Stimulated activated CD4-positive, alpha-beta T cell treated with anti-CD3 and anti-CD28 coated beads, TNF-alpha, amount 100 ng/mL, for 24 hours (primary cell): Measurements from ENCODE around the gene TLNRD1.
A peak's percentile ranks its signal among the peaks of the same experiment; 100 is the strongest.

Source experiments
- DNase-seq, 3 experiments: peaks; one replicate each; pipeline ENCODE4 v3.0.0-alpha.2; 2020; ENCODE audit warnings: low read depth in 3 of 3

The TLNRD1 gene

DNA sequence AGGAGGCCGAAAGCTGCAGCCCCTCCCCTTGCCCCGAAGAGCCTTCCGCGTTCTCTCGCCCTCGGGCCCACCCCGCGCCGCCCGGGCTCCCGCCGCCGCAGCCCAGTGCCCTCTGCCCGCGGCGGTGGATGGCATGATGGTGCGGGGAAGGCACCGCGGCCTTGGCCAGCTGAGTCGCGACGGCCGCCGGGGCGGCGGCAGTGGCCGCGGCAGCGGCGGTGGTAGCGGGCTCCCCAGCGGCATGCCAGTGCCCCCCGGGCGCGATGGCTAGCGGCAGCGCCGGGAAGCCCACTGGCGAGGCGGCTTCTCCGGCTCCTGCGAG, 1.2 kb downstream of the TLNRD1 start:
- DNase-seq: no peak

DNA sequence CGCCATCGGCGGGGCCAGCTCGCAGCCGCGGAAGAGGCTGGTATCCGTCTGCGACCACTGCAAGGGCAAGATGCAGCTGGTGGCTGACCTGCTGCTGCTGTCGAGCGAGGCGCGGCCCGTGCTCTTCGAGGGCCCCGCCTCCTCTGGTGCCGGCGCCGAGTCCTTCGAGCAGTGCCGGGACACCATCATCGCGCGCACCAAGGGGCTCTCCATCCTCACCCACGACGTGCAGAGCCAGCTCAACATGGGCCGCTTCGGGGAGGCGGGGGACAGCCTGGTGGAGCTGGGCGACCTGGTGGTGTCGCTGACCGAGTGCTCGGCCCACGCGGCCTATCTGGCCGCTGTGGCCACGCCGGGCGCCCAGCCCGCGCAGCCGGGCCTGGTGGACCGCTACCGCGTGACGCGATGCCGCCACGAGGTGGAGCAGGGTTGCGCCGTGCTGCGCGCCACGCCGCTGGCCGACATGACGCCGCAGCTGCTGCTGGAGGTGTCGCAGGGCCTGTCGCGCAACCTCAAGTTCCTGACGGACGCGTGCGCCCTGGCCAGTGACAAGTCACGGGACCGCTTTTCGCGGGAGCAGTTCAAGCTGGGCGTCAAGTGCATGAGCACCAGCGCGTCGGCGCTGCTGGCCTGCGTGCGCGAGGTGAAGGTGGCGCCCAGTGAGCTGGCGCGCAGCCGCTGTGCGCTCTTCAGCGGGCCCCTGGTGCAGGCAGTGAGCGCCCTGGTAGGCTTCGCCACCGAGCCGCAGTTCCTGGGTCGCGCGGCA, 1.8 kb downstream of the TLNRD1 start:
- no peak for DNase-seq

DNA sequence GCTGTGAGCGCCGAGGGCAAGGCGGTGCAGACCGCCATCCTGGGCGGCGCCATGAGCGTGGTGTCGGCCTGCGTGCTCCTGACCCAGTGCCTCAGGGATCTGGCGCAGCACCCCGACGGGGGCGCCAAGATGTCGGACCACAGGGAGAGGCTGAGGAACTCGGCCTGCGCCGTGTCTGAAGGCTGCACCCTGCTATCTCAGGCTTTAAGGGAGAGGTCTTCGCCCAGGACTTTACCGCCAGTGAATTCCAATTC, 2.3 kb downstream of the TLNRD1 start:
- no peak for DNase-seq

DNA sequence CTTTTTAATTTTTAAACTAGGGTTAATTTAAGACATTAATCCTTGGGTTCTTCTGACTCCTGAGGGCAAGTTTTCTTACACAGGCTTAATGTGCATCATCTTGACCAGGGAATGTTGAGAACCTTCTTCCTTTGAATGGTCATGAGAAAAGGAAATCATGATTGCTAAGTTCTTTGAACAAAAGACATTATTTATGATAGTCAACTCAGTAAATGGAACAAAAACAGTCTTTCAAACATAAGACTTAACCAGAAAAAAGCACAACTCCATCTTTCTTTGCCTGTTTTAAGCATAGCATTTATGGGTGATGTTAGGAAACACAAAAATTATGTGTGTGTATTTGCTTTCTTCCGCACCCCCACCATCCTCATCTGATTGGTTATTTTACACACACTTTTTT, 5.4 kb downstream of the TLNRD1 start:
- no peak for DNase-seq

DNA sequence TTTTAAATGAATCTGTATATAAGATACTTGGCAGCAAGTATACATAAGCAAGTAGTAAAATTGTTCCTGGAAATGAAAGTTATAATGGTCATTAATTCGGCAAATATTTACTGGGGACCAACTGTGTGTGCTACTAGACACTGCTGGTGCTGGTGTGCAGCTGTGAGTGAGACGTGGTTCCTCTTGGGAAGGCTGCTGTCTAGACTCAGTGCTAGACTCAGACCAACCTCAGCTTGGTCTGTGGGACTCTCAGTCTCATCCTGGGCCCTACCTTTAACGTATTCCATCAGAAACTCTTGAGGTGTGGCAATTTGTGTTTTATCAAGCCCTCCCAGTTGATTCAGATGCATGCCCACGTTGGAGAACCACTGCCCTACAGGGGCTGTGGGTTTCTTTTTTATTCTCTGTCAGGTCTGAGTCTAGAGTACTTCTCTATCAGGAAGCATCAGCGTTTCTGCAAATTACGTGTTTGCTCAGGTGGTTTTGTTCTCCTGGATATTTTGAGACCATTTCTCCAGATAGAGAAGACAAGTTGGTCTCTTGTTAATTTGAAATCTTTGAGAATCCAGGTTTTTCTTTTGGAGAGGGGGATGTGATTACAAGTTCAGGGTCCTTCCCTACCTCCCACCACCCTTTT, 6.8 kb downstream of the TLNRD1 start:
- no peak for DNase-seq

DNA sequence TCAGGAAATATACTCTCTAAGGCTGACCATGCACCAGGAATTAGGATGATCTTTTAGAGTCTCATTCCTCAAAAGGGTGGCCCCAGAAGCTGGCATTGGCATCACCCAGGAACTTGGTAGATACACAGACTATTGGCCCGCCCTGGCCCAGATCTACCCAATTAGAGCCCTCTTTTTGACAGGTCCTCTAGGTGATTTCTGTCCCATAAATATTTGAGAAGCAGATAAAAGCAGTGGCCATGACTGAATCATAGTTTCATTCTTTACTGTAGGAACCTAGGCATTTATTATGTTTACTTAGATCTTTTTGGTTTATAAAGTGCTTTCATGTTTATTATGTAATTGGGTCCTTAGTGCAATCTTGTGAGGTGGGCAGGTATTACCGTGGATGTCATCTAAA, 7.6 kb downstream of the TLNRD1 start:
- DNase-seq: no peak

DNA sequence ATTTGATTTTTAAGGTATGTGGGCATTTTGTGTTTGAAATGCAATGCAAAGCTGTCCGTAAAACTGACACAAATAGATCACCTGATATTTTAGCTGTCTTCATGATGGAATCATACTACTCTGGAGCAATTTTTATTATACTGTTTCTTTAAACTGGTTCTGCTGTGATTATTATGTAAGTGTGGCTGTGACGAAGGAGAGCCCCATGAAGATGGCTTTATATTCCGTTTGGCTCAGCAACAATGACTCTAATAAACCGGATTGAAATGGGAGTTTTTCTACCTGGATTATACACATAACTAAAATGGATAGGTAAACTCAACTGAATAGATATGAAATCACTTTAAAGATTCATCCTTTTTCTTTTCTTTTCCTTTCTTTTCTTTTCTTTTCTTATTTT, 9.4 kb downstream of the TLNRD1 start:
- DNase-seq: no peak

DNA sequence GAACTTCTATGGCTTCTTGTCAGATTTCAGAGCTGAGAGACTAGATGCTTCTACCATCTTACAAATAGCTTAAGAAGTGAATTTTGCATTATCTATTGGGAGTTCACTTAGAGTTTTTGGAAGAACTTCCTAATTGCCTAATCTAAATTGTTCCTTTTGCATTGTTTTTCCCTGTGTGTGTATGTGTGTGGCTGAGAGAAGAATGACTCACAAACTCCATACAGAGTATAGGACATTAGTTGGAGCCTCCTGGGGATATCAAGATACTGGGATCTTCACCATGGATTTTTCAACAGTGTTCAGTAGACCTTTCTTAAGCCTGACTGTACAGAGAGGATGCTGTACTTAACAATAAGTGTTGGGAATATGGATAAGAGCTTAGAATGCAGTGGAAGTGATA, 10.9 kb downstream of the TLNRD1 start:
- no peak for DNase-seq

DNA sequence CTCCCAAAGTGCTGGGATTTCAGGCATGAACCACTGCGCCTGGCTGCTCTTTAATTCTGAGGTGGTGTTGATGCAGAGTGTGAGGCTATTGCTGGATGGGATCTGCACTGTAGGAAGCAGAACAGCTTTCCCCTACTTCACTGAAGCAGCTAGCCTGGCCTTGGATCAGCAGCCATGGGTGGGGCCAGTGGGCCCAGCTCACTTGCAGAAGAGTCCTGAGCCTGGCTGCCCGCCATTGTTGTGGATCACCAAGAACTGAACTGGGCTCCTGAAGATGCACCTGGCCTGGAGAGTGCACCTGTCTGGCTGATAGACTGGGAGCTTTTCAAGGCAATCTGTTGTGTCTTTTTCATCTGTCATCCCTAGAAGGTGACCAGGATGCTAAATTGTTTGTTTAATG, 11.9 kb downstream of the TLNRD1 start:
- no peak for DNase-seq

DNA sequence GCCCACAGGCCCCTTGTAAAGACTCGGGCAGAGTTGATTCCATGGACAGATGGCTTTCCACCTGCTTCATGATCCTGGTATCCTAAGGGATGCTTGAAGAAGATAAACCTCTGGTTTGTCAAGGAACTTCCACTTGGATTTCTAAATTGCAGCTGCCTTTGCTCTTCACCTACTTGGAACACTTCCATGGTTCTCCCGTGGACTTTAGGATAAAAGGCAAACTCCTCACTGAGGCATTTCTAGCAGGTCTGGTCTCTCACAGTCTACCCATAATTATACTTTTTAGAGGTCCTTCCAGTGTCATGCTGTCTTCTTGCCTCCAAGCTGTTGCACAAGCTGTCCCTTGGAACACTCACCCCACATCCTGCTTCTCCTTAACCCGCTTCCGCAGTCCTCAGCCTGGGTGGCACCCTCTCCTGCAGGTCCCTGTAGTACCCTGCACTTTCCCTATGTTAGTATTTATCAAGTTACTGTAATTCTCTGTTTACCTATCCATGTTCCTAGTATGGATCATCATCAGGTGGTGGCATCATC, 12.7 kb downstream of the TLNRD1 start:
- no peak for DNase-seq

DNA sequence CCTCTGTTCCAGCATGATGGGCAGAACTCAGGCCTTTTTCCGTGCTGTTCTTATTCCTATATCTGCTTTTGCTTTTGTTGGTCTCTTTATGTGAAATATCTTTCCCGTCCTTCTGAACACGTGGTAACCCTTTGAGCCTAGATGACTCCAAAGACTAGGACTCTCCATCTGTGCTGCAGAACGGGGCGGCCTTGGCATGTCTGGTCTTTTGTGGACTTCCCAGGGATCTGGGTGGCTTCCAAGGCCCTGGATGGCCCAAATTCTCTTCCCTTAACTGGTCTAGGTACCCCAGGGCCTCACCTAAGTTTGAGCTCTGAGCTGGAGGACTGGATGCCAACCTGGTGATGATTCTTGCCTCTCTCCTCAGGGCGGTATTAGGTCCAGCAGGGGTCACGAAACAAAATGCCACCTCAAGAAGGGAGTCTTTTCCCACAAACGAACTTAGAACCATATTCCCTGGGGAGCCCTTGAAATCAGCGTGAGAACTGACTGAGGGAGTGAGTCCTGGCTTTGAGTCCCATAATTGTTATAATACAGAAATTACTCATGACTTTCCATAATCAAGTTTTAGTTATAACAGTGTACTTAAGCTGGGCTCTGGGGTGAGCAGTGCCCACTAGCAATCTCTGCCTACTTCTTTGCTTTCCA, 13.8 kb downstream of the TLNRD1 start:
- no peak for DNase-seq

DNA sequence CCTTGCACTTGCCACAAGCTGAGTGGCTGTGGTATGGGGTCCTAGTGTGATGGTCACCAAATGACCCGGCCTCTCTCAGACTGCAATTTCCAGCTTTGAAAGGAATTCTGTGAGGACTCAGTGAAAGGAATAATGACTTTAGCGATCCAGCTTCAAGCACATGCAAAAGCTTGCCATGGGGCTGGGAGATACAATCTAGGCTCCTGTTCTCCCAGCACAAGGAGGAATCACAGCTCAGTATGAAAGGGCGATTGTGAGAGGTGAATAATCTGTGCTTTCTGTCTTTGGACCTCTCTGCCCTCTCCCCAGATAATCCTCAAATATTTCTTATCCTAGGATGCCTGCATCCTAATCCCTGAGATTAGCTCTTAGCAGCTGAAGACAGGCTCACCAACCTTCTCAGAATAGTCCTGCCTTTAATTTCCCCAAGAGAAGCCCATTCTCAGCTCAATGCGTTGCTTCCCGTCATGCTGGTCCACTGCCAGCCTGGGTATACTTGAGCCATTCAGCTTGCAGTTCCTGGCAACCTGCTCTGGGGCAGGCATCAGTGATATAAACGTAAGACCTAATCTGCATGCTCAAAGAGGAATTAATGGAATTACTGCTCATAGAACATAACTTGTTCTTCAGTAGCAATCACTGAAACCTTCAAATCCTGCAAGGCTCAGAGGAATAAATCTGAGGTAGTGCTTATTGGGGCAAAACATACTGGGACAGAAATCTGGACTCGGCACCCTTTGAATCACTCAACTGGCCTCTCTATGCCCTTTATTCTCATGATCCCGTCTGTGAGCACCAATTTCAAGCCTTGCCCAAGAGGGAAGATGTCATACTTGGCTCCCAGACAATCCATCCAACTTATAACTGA, 15.1 kb downstream of the TLNRD1 start:
- no peak for DNase-seq

DNA sequence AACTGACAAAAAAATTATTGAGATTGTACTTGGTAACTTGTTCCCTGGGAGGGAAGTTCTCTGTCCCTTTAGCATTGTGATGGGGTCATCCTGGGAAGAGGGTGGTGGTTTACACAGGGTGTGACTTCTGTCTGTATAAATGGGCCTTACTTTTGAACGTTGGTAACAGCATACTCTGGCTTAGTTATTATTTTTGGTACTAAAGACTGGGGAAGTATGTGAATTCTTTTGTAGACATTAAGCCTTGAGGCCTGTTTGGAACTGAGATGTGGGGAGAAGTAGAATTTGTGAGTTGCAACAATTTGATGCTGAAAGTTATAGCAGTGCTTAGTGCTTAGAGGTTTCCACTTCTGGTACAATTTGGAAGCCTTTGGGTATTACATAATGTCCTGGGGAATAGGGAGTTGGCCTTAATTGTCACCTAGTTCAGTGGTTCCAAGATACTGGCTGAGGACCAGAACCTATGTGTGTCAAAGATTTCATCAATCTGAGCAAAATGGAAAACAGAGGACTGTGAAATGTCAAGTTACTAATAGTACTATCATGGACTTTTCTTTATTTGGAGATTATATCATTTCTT, 15.9 kb downstream of the TLNRD1 start:
- no peak for DNase-seq

DNA sequence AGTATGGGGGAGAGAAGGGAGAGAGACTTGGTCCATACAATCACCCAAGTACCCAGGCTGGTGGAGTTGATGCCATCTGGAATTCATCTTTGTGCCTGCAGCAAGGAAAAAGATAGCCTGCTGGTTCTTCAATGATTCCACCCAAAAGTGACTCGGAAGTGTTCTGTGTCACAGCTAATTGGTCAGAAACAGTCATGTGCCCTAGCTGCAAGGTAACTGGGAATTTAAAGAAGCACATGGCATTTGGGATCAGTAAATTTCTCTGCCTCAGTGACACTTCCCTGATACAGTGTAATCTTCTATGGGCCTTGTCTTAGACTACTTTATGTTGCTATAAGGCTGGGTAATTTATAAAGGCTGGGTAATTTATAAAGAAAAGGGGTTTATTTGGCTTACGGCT, 17.5 kb downstream of the TLNRD1 start:
- DNase-seq: no peak

DNA sequence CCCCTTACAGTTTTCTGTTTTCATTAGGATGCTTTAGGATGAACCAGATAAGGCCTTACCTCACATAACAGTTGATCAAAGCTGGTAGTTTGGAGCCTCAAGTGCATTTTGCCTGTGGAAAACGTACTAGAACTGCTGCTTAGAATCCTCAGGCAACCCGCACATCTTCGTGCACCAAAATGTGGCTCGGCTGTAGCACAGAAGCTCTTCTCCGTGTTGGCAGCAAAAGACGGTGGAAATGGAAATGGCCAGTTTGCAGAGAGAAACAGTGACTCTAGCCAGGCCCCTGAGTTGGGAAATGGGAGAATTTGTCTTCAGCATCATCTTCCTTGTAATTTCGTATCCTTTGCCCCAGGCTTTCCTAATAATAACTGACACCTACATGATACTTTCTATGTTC, 20.6 kb downstream of the TLNRD1 start:
- DNase-seq: no peak

DNA sequence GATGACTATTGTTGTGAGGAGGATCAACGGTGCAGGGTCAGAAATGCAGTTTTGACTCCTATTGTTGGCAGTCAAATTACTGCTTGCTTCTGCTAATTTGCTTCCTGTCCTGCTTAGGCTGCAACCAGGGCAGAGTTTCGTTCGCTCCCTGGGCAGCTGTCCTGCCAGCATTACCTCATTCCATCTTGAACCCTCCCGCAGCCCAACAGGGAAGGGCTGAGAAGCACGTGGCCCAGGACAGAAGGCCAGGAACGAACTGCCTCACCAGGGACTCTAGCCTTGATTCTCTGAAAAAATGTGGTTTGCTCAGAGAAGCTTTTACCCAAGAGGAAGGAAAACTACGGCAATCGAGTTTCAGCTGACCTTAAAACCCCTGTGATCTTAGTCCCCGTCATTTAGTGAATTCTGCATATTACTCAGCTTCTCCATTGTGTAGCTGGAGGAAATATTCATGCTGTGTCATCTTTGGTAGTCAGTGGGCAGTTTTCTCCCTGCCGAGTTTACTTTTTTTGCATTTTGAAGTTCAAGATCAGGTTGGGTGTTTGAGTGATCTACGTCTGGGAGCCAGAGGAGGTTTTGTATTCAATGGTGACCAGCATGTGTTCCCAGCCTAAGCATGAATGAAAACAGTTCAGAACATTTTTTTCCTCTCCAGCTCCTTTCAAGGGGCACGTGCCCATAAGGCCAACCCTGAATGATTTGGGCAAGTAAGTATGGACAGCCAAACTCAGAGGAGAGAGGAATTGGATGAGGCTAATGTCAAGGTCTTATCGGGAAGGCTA, 23.0 kb downstream of the TLNRD1 start:
- peak in 1 of 3 experiments; percentile 19 for DNase-seq

DNA sequence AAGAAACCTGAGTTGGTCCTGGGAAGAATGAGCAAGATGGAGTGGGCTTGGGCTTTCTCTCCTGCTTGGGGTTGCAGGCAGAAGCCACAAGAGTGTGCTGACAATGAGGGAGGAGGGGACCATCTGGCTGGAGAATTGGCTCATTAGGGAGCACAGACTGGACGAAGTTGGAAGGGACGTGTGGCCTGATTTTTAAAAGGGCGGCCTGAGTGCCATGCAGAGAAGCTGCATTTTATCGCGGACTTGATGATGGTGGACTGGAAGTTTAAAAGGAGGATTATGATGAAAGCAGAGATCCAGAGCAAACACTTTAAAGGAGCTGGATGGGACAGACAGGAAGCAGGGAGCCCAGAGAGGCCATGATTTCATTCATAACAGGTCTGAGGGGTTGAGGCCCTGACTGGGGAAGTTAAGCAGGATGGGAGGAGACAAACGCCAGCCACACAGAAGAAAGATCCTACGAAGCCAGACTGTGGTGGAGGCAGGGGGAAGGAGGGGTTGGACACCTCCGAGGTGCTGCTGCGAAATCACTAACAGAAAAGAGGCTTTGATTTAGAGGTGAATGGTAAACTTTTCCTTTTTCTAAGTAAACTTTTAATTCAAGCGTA, 23.6 kb downstream of the TLNRD1 start:
- DNase-seq: no peak

DNA sequence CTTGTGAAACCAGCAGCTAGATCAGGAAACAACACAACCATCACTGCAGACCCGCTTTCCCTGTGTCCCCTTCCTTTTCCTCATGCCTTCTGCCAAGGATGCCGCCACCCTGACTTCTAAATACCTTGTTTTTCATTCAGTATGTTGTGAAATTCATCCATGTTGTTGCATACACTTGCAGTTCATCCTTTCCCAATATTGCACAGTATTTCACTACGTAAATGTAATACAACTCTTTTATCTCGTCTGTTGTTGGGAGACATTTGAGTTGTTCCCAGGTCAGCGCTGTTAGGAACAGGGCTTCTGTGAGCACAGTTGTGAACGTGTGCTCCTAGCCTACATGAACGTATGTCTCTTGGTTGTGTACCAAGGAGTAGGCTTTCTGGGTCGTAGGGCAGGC, 24.2 kb downstream of the TLNRD1 start:
- DNase-seq: no peak

DNA sequence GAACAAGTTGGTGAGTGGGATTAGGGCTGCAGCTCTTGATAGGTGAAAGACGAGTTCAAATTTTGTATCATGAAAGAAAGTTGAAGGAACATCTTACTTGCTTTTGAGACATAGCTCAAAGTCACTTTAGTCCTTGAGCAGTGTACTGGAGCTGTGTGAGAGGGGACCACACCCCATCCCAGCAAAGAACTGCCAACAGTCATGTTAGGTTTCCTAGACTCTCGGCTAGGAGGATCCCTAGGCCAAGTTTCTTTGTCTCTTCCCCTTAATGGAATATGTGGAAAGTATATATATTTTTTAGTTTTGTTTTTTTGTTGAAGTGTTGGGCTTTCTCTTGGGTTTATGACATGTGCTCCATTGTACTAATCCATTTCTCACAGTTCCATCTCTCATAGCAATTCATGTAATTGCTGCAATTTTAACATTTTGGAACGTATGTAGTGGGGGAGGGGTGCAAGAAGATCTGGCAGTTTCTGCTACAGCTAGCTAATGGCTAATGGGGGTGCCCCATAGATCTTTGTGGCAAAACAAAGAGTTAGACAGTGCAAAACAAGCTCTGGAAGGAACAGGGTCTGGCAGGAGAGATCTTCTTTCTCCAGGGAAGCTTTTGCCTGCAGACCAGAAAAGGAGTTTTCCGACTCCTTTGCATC, 25.1 kb downstream of the TLNRD1 start:
- DNase-seq: no peak

DNA sequence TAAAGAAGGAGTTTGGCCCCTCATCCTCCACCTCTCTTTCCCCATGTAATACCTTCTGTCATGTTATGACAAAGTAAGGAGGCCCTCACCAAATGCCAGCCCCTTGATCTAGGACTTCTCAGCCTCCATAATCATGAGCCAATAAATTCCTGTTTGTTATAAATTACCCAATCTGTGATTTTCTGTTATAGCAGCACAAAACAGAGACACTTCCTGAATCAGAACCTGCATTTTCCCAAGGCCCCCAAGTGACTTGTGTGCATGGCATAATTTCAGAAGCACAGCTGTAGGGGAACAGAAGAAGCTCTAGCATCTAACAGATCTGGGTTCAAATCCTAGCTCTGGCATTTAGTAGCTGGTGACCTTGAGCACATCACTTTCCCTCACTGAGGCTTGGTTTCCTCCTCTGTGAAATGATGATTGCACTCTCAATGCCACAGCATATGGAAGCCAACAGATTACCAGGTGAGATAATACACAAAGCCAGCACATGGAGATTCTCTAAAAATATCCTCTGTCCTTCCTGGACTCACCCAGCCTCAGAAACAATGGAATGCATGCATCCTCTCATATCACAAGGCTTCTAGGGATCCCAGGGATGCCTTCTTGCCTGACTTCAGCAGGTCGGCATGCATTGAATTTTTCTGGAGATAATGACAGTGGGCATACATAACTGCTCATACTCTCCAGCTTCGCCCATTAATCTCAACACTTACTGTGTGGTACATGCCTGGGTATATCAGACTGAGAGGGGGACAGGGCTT, 26.3 kb downstream of the TLNRD1 start:
- no peak for DNase-seq
